Measurements from ENCODE around the gene RALGPS1.
A peak's percentile ranks its signal among the peaks of the same experiment; 100 is the strongest.

RALGPS1 gene

DNA sequence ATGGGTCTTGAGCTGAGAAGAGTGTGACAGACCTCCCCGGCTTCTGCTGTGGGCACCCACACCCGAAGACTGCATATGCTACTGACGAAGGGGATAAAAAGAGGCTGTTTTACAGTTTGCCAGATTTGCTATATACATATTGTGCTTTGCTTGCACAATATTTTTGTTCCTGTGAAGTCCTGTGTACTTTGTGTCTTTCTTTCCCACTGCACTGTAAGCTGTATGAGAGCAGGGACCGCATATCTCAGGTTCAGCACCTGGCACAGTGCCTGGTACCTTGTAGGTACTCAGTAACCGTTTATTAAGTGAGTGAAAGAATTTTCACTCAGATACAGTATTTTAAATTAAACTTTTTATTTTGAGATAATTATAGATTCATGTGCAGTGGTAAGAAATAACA, 341.7 kb downstream of the RALGPS1 start:
- CTCF ChIA-PET: no interaction called here
- H3K4me3 ChIP-seq (ENCODE audit: low read depth, low read length): no peak overlapping the region
- no peaks in the 10 kb centered on the region for H3K4me1 ChIP-seq (ENCODE audit: control insufficient read depth, insufficient read depth, low read length)
- H3K9me3 ChIP-seq (ENCODE audit: control insufficient read depth, insufficient read depth, low read depth, low read length): no peaks in the 10 kb centered on the region
- H3K27ac ChIP-seq (ENCODE audit: extremely low read depth, low read depth, low read length): no peak overlapping the region
- POLR2A ChIA-PET: no interaction called here
- no peaks in the 10 kb centered on the region for H3K36me3 ChIP-seq (ENCODE audit: control insufficient read depth in 2 of 2, insufficient read depth in 1 of 2, low read length in 2 of 2)
- TF ChIP-seq ZEB2 (tag by site-specific recombination; IDR thresholded peaks at IDR 0.05): no peak

DNA sequence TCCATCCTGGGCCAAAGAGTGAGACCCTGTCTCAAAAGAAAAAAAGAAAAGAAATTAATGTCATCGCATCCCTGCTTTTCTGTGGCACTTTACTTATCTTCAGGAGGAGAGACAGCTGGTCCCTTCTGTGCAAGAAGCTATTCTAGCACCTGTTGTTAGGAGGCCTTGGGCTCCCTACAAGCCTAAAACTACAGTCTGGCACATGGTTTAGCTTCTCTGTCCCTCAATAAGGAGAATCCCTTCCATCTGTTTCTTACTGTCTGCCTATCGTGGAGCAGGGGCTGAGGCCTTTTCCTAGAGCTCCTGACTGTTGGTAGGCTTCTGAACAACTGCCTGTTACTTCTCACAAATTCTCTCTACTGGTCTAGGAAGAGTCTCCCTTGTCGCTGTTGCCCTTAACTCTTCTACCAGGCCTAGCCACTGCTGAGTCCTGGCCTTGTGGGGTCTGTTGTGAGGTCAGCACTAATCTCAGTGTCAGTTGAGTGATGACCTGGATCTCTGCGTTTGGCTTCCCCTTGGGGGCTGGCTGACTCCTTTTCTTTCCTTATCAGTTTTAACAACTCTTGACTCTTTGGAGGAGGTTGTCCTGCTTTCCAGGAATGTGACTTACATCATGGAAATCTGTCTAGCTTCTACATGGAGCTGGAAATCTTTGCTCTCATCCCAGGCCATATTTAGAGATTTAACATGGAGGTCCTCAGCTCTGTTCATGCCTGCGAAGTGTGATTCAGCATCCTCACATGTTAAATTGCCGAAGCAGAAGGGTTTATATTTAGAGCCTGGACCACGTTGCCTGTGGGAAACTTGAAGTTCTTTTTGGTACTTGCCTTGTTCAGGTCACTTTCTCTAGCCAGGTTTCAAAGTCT, 344.3 kb downstream of the RALGPS1 start:
- TF ChIP-seq, protein P1, sequence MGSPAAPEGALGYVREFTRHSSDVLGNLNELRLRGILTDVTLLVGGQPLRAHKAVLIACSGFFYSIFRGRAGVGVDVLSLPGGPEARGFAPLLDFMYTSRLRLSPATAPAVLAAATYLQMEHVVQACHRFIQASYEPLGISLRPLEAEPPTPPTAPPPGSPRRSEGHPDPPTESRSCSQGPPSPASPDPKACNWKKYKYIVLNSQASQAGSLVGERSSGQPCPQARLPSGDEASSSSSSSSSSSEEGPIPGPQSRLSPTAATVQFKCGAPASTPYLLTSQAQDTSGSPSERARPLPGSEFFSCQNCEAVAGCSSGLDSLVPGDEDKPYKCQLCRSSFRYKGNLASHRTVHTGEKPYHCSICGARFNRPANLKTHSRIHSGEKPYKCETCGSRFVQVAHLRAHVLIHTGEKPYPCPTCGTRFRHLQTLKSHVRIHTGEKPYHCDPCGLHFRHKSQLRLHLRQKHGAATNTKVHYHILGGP (tag by site-specific recombination; IDR thresholded peaks at IDR 0.05): 0 out of 2 replicates have a peak, but pooled peaks have one; percentile 37
- TF ChIP-seq OSR2 (tag by site-specific recombination; IDR thresholded peaks at IDR 0.05): no peak
- no peak overlapping the region for H3K27ac ChIP-seq (ENCODE audit: extremely low read depth, low read depth, low read length)
- no peaks in the 10 kb centered on the region for H3K36me3 ChIP-seq (ENCODE audit: control insufficient read depth in 2 of 2, insufficient read depth in 1 of 2, low read length in 2 of 2)
- no peaks in the 10 kb centered on the region for H3K9me3 ChIP-seq (ENCODE audit: control insufficient read depth, insufficient read depth, low read depth, low read length)
- no peak overlapping the region for H3K4me3 ChIP-seq (ENCODE audit: low read depth, low read length)
- H3K4me1 ChIP-seq (ENCODE audit: control insufficient read depth, insufficient read depth, low read length): no peaks in the 10 kb centered on the region
- ChIA-PET POLR2A (no interaction called here), CTCF (interaction anchor here (0.6 to 1.1 kb wide), 2 partner anchors 34 to 611 kb away, joined by 4 read pairs; no protein-coding TSS in a partner anchor)

DNA sequence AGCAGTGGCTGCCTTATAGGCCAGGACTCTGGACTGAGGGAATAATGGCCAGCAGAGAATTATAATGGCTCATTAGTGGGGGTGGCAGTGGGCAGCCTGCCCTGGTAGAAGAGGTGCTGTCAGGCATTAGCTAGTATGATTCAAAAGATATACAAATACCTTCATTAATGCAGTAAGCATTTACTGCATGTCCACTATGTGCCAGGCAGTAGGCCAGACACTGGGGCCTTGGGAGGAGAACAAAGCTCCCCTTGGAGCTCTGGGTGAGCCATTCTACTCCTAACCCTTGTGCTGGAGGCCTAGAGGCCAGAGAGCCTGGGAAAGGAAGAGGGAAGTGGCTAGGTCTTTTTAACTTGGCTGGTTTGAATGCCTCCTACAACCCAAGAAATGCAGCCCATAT, 348.0 kb downstream of the RALGPS1 start:
- TF ChIP-seq ZBTB20 (tag by site-specific recombination; IDR thresholded peaks at IDR 0.05) (no peak), ZNF391 (tag by site-specific recombination; IDR thresholded peaks at IDR 0.05; ENCODE audit: borderline replicate concordance, low read depth) (no peak), ZFP37 (tag by site-specific recombination; IDR thresholded peaks at IDR 0.05) (no peak), ZNF600 (tag by site-specific recombination; IDR thresholded peaks at IDR 0.05) (no peak)
- TF ChIP-seq, protein P2, sequence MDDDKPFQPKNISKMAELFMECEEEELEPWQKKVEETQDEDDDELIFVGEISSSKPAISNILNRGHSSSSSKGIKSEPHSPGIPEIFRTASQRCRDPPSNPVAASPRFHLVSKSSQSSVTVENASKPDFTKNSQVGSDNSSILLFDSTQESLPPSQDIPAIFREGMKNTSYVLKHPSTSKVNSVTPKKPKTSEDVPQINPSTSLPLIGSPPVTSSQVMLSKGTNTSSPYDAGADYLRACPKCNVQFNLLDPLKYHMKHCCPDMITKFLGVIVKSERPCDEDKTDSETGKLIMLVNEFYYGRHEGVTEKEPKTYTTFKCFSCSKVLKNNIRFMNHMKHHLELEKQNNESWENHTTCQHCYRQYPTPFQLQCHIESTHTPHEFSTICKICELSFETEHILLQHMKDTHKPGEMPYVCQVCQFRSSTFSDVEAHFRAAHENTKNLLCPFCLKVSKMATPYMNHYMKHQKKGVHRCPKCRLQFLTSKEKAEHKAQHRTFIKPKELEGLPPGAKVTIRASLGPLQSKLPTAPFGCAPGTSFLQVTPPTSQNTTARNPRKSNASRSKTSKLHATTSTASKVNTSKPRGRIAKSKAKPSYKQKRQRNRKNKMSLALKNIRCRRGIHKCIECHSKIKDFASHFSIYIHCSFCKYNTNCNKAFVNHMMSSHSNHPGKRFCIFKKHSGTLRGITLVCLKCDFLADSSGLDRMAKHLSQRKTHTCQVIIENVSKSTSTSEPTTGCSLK (tag by site-specific recombination; IDR thresholded peaks at IDR 0.05): no peak
- TF ChIP-seq, protein P3, sequence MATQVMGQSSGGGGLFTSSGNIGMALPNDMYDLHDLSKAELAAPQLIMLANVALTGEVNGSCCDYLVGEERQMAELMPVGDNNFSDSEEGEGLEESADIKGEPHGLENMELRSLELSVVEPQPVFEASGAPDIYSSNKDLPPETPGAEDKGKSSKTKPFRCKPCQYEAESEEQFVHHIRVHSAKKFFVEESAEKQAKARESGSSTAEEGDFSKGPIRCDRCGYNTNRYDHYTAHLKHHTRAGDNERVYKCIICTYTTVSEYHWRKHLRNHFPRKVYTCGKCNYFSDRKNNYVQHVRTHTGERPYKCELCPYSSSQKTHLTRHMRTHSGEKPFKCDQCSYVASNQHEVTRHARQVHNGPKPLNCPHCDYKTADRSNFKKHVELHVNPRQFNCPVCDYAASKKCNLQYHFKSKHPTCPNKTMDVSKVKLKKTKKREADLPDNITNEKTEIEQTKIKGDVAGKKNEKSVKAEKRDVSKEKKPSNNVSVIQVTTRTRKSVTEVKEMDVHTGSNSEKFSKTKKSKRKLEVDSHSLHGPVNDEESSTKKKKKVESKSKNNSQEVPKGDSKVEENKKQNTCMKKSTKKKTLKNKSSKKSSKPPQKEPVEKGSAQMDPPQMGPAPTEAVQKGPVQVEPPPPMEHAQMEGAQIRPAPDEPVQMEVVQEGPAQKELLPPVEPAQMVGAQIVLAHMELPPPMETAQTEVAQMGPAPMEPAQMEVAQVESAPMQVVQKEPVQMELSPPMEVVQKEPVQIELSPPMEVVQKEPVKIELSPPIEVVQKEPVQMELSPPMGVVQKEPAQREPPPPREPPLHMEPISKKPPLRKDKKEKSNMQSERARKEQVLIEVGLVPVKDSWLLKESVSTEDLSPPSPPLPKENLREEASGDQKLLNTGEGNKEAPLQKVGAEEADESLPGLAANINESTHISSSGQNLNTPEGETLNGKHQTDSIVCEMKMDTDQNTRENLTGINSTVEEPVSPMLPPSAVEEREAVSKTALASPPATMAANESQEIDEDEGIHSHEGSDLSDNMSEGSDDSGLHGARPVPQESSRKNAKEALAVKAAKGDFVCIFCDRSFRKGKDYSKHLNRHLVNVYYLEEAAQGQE (tag by site-specific recombination; IDR thresholded peaks at IDR 0.05): no peak
- H3K27ac ChIP-seq (ENCODE audit: extremely low read depth, low read depth, low read length): no peak overlapping the region
- H3K4me1 ChIP-seq (ENCODE audit: control insufficient read depth, insufficient read depth, low read length): no peaks in the 10 kb centered on the region
- no peaks in the 10 kb centered on the region for H3K9me3 ChIP-seq (ENCODE audit: control insufficient read depth, insufficient read depth, low read depth, low read length)
- POLR2A ChIA-PET: no interaction called here
- CTCF ChIA-PET: interaction anchor here (1.0 to 1.2 kb wide), 2 partner anchors 11 to 193 kb away, joined by 3 read pairs; no protein-coding TSS in a partner anchor
- H3K36me3 ChIP-seq (ENCODE audit: control insufficient read depth in 2 of 2, insufficient read depth in 1 of 2, low read length in 2 of 2): no peaks in the 10 kb centered on the region
- H3K4me3 ChIP-seq (ENCODE audit: low read depth, low read length): no peak overlapping the region

GRCh38 chr9:127263237-127263636, 348.7 kb downstream of the RALGPS1 start:
- CTCF ChIA-PET: interaction anchor here (1.0 to 1.2 kb wide), 2 partner anchors 10 to 192 kb away, joined by 3 read pairs; no protein-coding TSS in a partner anchor
- POLR2A ChIA-PET: no interaction called here
- no peak for TF ChIP-seq ZNF626 (tag by site-specific recombination; IDR thresholded peaks at IDR 0.05)
- no peak overlapping the region for H3K27ac ChIP-seq (ENCODE audit: extremely low read depth, low read depth, low read length)
- H3K36me3 ChIP-seq (ENCODE audit: control insufficient read depth in 2 of 2, insufficient read depth in 1 of 2, low read length in 2 of 2): no peaks in the 10 kb centered on the region
- no peak overlapping the region for H3K4me3 ChIP-seq (ENCODE audit: low read depth, low read length)
- H3K4me1 ChIP-seq (ENCODE audit: control insufficient read depth, insufficient read depth, low read length): no peaks in the 10 kb centered on the region
- H3K9me3 ChIP-seq (ENCODE audit: control insufficient read depth, insufficient read depth, low read depth, low read length): no peaks in the 10 kb centered on the region
